ENCODE results near the gene METRNL.

DNA sequence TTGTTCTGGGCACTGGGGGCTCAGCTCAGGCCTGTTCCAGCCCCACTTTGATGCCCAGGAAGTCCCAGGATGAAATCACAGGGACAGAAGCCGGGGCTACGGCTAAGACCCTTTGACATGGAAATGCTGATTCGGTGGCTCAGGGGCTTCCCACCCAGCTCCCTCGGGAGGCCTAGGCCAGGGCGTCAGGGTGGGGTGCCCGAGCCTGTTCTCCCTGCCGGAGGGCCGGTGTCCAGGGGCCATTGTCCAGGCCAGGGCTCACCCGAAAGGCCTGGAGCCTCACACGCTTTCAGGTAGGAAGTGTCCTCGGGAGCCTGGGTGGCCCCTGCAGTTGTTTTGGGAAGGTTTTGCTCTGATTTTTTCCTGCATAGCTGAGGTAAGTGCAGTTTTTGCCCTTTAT lies 34.0 kb downstream of the METRNL start:
- TF ChIP-seq, protein P1, sequence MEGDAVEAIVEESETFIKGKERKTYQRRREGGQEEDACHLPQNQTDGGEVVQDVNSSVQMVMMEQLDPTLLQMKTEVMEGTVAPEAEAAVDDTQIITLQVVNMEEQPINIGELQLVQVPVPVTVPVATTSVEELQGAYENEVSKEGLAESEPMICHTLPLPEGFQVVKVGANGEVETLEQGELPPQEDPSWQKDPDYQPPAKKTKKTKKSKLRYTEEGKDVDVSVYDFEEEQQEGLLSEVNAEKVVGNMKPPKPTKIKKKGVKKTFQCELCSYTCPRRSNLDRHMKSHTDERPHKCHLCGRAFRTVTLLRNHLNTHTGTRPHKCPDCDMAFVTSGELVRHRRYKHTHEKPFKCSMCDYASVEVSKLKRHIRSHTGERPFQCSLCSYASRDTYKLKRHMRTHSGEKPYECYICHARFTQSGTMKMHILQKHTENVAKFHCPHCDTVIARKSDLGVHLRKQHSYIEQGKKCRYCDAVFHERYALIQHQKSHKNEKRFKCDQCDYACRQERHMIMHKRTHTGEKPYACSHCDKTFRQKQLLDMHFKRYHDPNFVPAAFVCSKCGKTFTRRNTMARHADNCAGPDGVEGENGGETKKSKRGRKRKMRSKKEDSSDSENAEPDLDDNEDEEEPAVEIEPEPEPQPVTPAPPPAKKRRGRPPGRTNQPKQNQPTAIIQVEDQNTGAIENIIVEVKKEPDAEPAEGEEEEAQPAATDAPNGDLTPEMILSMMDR (IDR thresholded peaks at IDR 0.05; ENCODE audit: low read depth, low read length, missing input control), result no peak
- no peak for TF ChIP-seq RAD21 (IDR thresholded peaks at IDR 0.05)
- TF ChIP-seq EGR1 (IDR thresholded peaks at IDR 0.05; ENCODE audit: low read depth in 2 of 2), result no peak
- no peak for TF ChIP-seq SP1 (IDR thresholded peaks at IDR 0.05)
- no peak for TF ChIP-seq YY1 (IDR thresholded peaks at IDR 0.05)
- no peak for TF ChIP-seq GABPA (IDR thresholded peaks at IDR 0.05 in 1 of 2, conservative IDR thresholded peaks at IDR 0.05 in 1 of 2)
- TF ChIP-seq, protein P2, sequence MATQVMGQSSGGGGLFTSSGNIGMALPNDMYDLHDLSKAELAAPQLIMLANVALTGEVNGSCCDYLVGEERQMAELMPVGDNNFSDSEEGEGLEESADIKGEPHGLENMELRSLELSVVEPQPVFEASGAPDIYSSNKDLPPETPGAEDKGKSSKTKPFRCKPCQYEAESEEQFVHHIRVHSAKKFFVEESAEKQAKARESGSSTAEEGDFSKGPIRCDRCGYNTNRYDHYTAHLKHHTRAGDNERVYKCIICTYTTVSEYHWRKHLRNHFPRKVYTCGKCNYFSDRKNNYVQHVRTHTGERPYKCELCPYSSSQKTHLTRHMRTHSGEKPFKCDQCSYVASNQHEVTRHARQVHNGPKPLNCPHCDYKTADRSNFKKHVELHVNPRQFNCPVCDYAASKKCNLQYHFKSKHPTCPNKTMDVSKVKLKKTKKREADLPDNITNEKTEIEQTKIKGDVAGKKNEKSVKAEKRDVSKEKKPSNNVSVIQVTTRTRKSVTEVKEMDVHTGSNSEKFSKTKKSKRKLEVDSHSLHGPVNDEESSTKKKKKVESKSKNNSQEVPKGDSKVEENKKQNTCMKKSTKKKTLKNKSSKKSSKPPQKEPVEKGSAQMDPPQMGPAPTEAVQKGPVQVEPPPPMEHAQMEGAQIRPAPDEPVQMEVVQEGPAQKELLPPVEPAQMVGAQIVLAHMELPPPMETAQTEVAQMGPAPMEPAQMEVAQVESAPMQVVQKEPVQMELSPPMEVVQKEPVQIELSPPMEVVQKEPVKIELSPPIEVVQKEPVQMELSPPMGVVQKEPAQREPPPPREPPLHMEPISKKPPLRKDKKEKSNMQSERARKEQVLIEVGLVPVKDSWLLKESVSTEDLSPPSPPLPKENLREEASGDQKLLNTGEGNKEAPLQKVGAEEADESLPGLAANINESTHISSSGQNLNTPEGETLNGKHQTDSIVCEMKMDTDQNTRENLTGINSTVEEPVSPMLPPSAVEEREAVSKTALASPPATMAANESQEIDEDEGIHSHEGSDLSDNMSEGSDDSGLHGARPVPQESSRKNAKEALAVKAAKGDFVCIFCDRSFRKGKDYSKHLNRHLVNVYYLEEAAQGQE (IDR thresholded peaks at IDR 0.05), result no peak
- TF ChIP-seq FOXA1 (IDR thresholded peaks at IDR 0.05), result no peak
- TF ChIP-seq, protein P3, sequence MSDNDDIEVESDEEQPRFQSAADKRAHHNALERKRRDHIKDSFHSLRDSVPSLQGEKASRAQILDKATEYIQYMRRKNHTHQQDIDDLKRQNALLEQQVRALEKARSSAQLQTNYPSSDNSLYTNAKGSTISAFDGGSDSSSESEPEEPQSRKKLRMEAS (IDR thresholded peaks at IDR 0.05), result no peak
- TF ChIP-seq TAF1 (conservative IDR thresholded peaks at IDR 0.05), result no peak
- TF ChIP-seq JUND (IDR thresholded peaks at IDR 0.05), result no peak
- TF ChIP-seq, protein P4, sequence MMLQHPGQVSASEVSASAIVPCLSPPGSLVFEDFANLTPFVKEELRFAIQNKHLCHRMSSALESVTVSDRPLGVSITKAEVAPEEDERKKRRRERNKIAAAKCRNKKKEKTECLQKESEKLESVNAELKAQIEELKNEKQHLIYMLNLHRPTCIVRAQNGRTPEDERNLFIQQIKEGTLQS (IDR thresholded peaks at IDR 0.05), result no peak
